Kidney epithelial cell (primary cell): Measurements from ENCODE around the gene TEDDM1. TPM values are rescaled to one million over a fixed set of nuclear protein-coding genes. Genes with fewer than 3 reads are reported as not detected.
"Not testable (repeated sequence)": the region's sequence is repeated elsewhere in the genome, so short reads cannot be mapped to it uniquely, and the experiment has no call there.

Source experiments
- DNase-seq: peaks from one replicate; pipeline ENCODE4 v3.0.0-alpha.2; 2010; ENCODE audit warnings: low read depth
- H3K27me3 ChIP-seq: 2 replicates; pipeline ENCODE4 v1.6.0; 2011; ENCODE audit warnings: low read length; ENCODE audit not compliant: control insufficient read depth, insufficient read depth
- H3K36me3 ChIP-seq: 2 replicates; pipeline ENCODE4 v1.5.1; 2011; ENCODE audit warnings: low read length; ENCODE audit not compliant: control insufficient read depth, insufficient read depth
- H3K4me3 ChIP-seq: 2 replicates; pipeline ENCODE4 v1.5.1; 2011; ENCODE audit warnings: low read depth, mild to moderate bottlenecking, control low read depth, low read length
- CTCF ChIP-seq: IDR thresholded peaks from 2 replicates; pipeline ENCODE4 v1.5.1; 2011; ENCODE audit warnings: mild to moderate bottlenecking, moderate library complexity, low read length, control low read depth, inconsistent platforms; ENCODE audit not compliant: insufficient read depth, poor library complexity, severe bottlenecking
- total RNA-seq: library from RNA; depleted of rRNA; stranded (reverse); fragments of >200 nt; gene quantifications from 2 replicates; pipeline ENCODE4 v1.2.3, GENCODE V29; 2015

Gene TEDDM1
- total RNA-seq, 1 donor from 2014 or later: not detected

GRCh38 chr1:182383037-182383661 is 17.3 kb downstream of the TEDDM1 start:
- H3K27me3 ChIP-seq: no peaks in the 10 kb centered on the region
- no peak overlapping the region for H3K4me3 ChIP-seq
- no peak for TF ChIP-seq CTCF
- DNase-seq: no peak
- H3K36me3 ChIP-seq: no peaks in the 10 kb centered on the region

GRCh38 chr1:182381962-182382819 is 18.3 kb downstream of the TEDDM1 start:
- Histone ChIP-seq H3K27me3 (no peaks in the 10 kb centered on the region), H3K36me3 (no peaks in the 10 kb centered on the region)
- no peak for DNase-seq

GRCh38 chr1:182380199-182380598 is 20.3 kb downstream of the TEDDM1 start:
- Histone ChIP-seq H3K36me3 (no peaks in the 10 kb centered on the region), H3K27me3 (no peaks in the 10 kb centered on the region), H3K4me3 (no peak overlapping the region)
- no peak for DNase-seq
- no peak for TF ChIP-seq CTCF

More at GRCh38 chr1:182381962-182382819, 18.3 kb downstream of the TEDDM1 start:
- H3K4me3 ChIP-seq: no peak overlapping the region
- TF ChIP-seq CTCF: no peak

- not testable (repeated sequence) for H3K27me3 ChIP-seq, DNase-seq, H3K4me3 ChIP-seq, H3K36me3 ChIP-seq
Measured at GRCh38 chr1:182379781-182380180, 20.7 kb downstream of the TEDDM1 start.

GRCh38 chr1:182376936-182377574 is 23.4 kb downstream of the TEDDM1 start:
- Histone ChIP-seq H3K36me3 (no peaks in the 10 kb centered on the region), H3K27me3 (no peaks in the 10 kb centered on the region), H3K4me3 (no peak overlapping the region)
- TF ChIP-seq CTCF: no peak
- no peak for DNase-seq

GRCh38 chr1:182374101-182374834 is 26.2 kb downstream of the TEDDM1 start:
- no peaks in the 10 kb centered on the region for H3K36me3 ChIP-seq
- no peak for DNase-seq
- H3K27me3 ChIP-seq: no peaks in the 10 kb centered on the region
- TF ChIP-seq CTCF: no peak
- no peak overlapping the region for H3K4me3 ChIP-seq
